Gastroesophageal sphincter (tissue), 3 donors: Measurements from ENCODE around the gene ZKSCAN3.

Experiments used
- EP300 ChIP-seq: sonication (generic); formaldehyde crosslinking; IDR thresholded peaks from one replicate; pipeline ENCODE4 v1.6.1; 2017; ENCODE audit warnings: antibody characterized with exemption, mild to moderate bottlenecking
- POLR2A ChIP-seq, 2 donors: fragments of 450-650 bp; IDR thresholded peaks; one replicate each; pipeline ENCODE4 v1.6.1; 2017; ENCODE audit warnings: antibody characterized with exemption in 2 of 2, mild to moderate bottlenecking in 2 of 2, moderate library complexity in 1 of 2
- TF ChIP-seq, protein P1 (sequence below), 4 experiments: fragments of 200-600 bp in 2 of 4; fragments of 450-650 bp in 2 of 4; sonication (generic) in 1 of 4; IDR thresholded peaks; one replicate each; pipeline ENCODE4 v1.5.1; 2017 to 2019; ENCODE audit warnings: antibody characterized with exemption in 4 of 4, mild to moderate bottlenecking in 2 of 4, moderate library complexity in 2 of 4

DNA sequence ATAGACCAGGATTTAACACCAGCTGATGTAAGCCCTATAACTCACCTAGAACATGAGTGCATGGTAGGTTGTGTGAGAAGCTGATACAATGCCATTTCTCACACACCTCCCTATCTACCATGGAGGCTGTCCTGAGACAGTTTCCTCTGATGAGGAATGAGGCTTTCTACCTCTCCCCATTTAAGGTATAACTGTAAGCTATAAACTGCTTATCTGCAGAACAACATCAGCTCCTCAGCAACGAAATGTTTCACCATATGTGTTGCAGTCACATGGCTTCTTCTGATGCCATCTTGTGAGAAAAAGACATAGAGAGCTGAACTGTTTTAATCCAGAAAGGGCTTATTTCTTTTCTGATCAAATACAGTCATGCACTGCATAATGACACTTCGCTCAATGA lies 20.7 kb downstream of the ZKSCAN3 start:
- TF ChIP-seq, protein P1, sequence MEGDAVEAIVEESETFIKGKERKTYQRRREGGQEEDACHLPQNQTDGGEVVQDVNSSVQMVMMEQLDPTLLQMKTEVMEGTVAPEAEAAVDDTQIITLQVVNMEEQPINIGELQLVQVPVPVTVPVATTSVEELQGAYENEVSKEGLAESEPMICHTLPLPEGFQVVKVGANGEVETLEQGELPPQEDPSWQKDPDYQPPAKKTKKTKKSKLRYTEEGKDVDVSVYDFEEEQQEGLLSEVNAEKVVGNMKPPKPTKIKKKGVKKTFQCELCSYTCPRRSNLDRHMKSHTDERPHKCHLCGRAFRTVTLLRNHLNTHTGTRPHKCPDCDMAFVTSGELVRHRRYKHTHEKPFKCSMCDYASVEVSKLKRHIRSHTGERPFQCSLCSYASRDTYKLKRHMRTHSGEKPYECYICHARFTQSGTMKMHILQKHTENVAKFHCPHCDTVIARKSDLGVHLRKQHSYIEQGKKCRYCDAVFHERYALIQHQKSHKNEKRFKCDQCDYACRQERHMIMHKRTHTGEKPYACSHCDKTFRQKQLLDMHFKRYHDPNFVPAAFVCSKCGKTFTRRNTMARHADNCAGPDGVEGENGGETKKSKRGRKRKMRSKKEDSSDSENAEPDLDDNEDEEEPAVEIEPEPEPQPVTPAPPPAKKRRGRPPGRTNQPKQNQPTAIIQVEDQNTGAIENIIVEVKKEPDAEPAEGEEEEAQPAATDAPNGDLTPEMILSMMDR (IDR thresholded peaks at IDR 0.05) = no peak
- TF ChIP-seq EP300 = no peak
- no peak for TF ChIP-seq POLR2A (IDR thresholded peaks at IDR 0.05)
